ENCODE results near the gene ANO1. TPM values are rescaled to one million over a fixed set of nuclear protein-coding genes. Genes with fewer than 3 reads are reported as not detected.

ANO1 gene
- total RNA-seq, 1 donor from 2014 or later = 0.14 TPM

GRCh38 chr11:70167723-70168404, 89.7 kb downstream of the ANO1 start:
- H3K4me1 ChIP-seq (ENCODE audit: insufficient read depth, low read length) = no peaks in the 10 kb centered on the region
- TF ChIP-seq EZH2 (IDR thresholded peaks at IDR 0.05; ENCODE audit: insufficient read depth, low read length) (no peak), CTCF (IDR thresholded peaks at IDR 0.05; ENCODE audit: insufficient read depth, low read depth, low read length) (no peak)
- Mint-ChIP-seq H3K9me3 (ENCODE audit: unreplicated experiment) (no peaks in the 10 kb centered on the region), H3K4me1 (ENCODE audit: low read depth, unreplicated experiment) (no peaks in the 10 kb centered on the region), H3K27me3 (ENCODE audit: low read depth, unreplicated experiment) (peaks cover 63% of the 10 kb centered on the region), H3K27ac (ENCODE audit: unreplicated experiment) (no peak overlapping the region), H3K4me3 (ENCODE audit: unreplicated experiment) (no peak overlapping the region), H3K36me3 (ENCODE audit: low read depth, unreplicated experiment) (no peaks in the 10 kb centered on the region)
- FAIRE-seq = no peak
- no peaks in the 10 kb centered on the region for H3K36me3 ChIP-seq (ENCODE audit: insufficient read depth, low read length)
- no peak overlapping the region for H3K9ac ChIP-seq (ENCODE audit: low read length)
- H4K20me1 ChIP-seq (ENCODE audit: insufficient read depth, low read length) = no peaks in the 10 kb centered on the region
- no peak overlapping the region for H2AFZ ChIP-seq (ENCODE audit: low read depth, low read length)
- H3K79me2 ChIP-seq (ENCODE audit: insufficient read depth, low read length) = no peaks in the 10 kb centered on the region
- no peak overlapping the region for H3K4me3 ChIP-seq (ENCODE audit: insufficient read depth, low read depth, low read length)
- H3K27me3 ChIP-seq (ENCODE audit: insufficient read depth, low read length) = peaks cover 2% of the 10 kb centered on the region
- H3K9me3 ChIP-seq (ENCODE audit: insufficient read depth, low read depth, low read length) = no peaks in the 10 kb centered on the region
- no peak overlapping the region for H3K4me2 ChIP-seq (ENCODE audit: low read length)
- no peak for DNase-seq (ENCODE audit: low read depth)
- no peak overlapping the region for H3K27ac ChIP-seq (ENCODE audit: low read depth, low read length)

GRCh38 chr11:70168405-70168754, 90.3 kb downstream of the ANO1 start:
- Histone ChIP-seq H3K4me2 (ENCODE audit: low read length) (no peak overlapping the region), H3K27me3 (ENCODE audit: insufficient read depth, low read length) (peaks cover 2% of the 10 kb centered on the region), H3K9ac (ENCODE audit: low read length) (no peak overlapping the region), H2AFZ (ENCODE audit: low read depth, low read length) (no peak overlapping the region), H3K36me3 (ENCODE audit: insufficient read depth, low read length) (no peaks in the 10 kb centered on the region), H4K20me1 (ENCODE audit: insufficient read depth, low read length) (no peaks in the 10 kb centered on the region), H3K9me3 (ENCODE audit: insufficient read depth, low read depth, low read length) (no peaks in the 10 kb centered on the region), H3K27ac (ENCODE audit: low read depth, low read length) (no peak overlapping the region), H3K79me2 (ENCODE audit: insufficient read depth, low read length) (no peaks in the 10 kb centered on the region), H3K4me3 (ENCODE audit: insufficient read depth, low read depth, low read length) (no peak overlapping the region), H3K4me1 (ENCODE audit: insufficient read depth, low read length) (no peaks in the 10 kb centered on the region)
- TF ChIP-seq EZH2 (IDR thresholded peaks at IDR 0.05; ENCODE audit: insufficient read depth, low read length) (no peak), CTCF (IDR thresholded peaks at IDR 0.05; ENCODE audit: insufficient read depth, low read depth, low read length) (no peak)
- FAIRE-seq = no peak
- H3K27ac Mint-ChIP-seq (ENCODE audit: unreplicated experiment) = no peak overlapping the region
- no peaks in the 10 kb centered on the region for H3K9me3 Mint-ChIP-seq (ENCODE audit: unreplicated experiment)
- H3K4me3 Mint-ChIP-seq (ENCODE audit: unreplicated experiment) = no peak overlapping the region
- no peaks in the 10 kb centered on the region for H3K4me1 Mint-ChIP-seq (ENCODE audit: low read depth, unreplicated experiment)
- DNase-seq (ENCODE audit: low read depth) = no peak
- H3K36me3 Mint-ChIP-seq (ENCODE audit: low read depth, unreplicated experiment) = no peaks in the 10 kb centered on the region
- H3K27me3 Mint-ChIP-seq (ENCODE audit: low read depth, unreplicated experiment) = peaks cover 58% of the 10 kb centered on the region

GRCh38 chr11:70169127-70169526, 91.0 kb downstream of the ANO1 start:
- H3K27me3 Mint-ChIP-seq (ENCODE audit: low read depth, unreplicated experiment) = peaks cover 51% of the 10 kb centered on the region
- DNase-seq (ENCODE audit: low read depth) = no peak
- H3K4me1 Mint-ChIP-seq (ENCODE audit: low read depth, unreplicated experiment) = no peaks in the 10 kb centered on the region
- no peaks in the 10 kb centered on the region for H3K36me3 Mint-ChIP-seq (ENCODE audit: low read depth, unreplicated experiment)
- H3K9ac ChIP-seq (ENCODE audit: low read length) = no peak overlapping the region
- H3K36me3 ChIP-seq (ENCODE audit: insufficient read depth, low read length) = no peaks in the 10 kb centered on the region
- TF ChIP-seq CTCF (IDR thresholded peaks at IDR 0.05; ENCODE audit: insufficient read depth, low read depth, low read length) = no peak
- no peak for TF ChIP-seq EZH2 (IDR thresholded peaks at IDR 0.05; ENCODE audit: insufficient read depth, low read length)
- H3K4me3 ChIP-seq (ENCODE audit: insufficient read depth, low read depth, low read length) = no peak overlapping the region
- H3K79me2 ChIP-seq (ENCODE audit: insufficient read depth, low read length) = no peaks in the 10 kb centered on the region
- H2AFZ ChIP-seq (ENCODE audit: low read depth, low read length) = no peak overlapping the region
- no peaks in the 10 kb centered on the region for H4K20me1 ChIP-seq (ENCODE audit: insufficient read depth, low read length)
- no peak overlapping the region for H3K4me2 ChIP-seq (ENCODE audit: low read length)
- H3K4me1 ChIP-seq (ENCODE audit: insufficient read depth, low read length) = no peaks in the 10 kb centered on the region
- no peak overlapping the region for H3K27ac ChIP-seq (ENCODE audit: low read depth, low read length)
- peaks cover 2% of the 10 kb centered on the region for H3K27me3 ChIP-seq (ENCODE audit: insufficient read depth, low read length)
- no peaks in the 10 kb centered on the region for H3K9me3 Mint-ChIP-seq (ENCODE audit: unreplicated experiment)
- H3K27ac Mint-ChIP-seq (ENCODE audit: unreplicated experiment) = no peak overlapping the region
- no peak for FAIRE-seq
- H3K4me3 Mint-ChIP-seq (ENCODE audit: unreplicated experiment) = no peak overlapping the region
- H3K9me3 ChIP-seq (ENCODE audit: insufficient read depth, low read depth, low read length) = no peaks in the 10 kb centered on the region
